Right renal cortex interstitium (tissue), 3 donors: ENCODE measurements around the gene MFAP4. TPM values are rescaled to one million over a fixed set of nuclear protein-coding genes. Genes with fewer than 3 reads are reported as not detected.

Source experiments
- DNase-seq, 3 donors: peaks; one replicate each; pipeline ENCODE4 v3.0.0-alpha.2; 2013; ENCODE audit warnings: low read depth in 3 of 3, low spot score in 2 of 3
- polyA plus RNA-seq, 3 donors: library from polyadenylated mRNA; unstranded; fragments of 120-200 nt; gene quantifications; one replicate each; pipeline ENCODE4 v1.2.1, GENCODE V29; 2013; ENCODE audit not compliant: insufficient read length in 3 of 3

MFAP4 gene
- polyA plus RNA-seq, 3 donors, result 207 to 270 (median 245) TPM

GRCh38 chr17:19410875-19411620 is 24.1 kb upstream of the MFAP4 start, which contains the start of gene RNF112:
RNF112 (plus strand) TSS chr17:19411232; CDS start chr17:19411409, 177 bp downstream.
- DNase-seq, result no peak

- no peak for DNase-seq
Measured at GRCh38 chr17:19410091-19410490, 23.1 kb upstream of the MFAP4 start.

- no peak for DNase-seq
Measured at GRCh38 chr17:19409509-19409908, 22.5 kb upstream of the MFAP4 start.

DNA sequence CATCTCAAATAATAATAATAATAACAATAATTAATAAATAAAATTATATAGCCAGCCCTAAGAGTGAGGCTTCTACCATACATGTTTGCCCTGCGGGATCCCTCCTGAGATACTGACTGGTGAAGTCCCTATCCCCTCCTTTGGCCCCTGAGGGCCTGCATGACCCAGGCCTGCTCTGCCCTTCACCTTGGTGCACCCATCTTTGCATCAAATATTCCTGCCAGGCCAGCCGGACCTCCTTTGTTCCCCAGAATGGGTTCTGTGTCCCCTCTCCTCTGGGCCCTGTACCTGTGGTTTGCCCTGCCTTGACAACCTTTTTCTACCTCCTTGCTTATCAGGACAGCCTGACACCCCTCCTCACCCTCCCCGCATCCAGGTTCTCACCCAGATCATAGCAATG is 22.1 kb upstream of the MFAP4 start:
- no peak for DNase-seq

DNA sequence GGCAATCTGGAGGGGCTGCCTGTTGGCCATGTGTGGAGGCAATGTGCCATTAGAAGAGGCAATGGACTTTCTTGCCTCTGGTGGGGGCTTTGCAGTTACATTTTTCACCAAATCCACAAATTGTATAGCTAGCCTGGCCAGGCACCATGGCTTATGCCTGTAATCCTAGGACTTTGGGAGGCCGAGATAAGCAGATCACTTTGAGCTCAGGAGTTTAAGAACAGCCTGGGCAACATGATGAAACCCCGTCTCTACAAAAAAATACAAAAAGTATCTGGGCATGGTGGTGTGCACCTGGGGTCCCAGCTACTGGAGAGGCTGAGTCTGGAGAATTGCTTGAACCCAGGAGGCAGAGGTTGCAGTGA is 21.3 kb upstream of the MFAP4 start:
- no peak for DNase-seq

DNA sequence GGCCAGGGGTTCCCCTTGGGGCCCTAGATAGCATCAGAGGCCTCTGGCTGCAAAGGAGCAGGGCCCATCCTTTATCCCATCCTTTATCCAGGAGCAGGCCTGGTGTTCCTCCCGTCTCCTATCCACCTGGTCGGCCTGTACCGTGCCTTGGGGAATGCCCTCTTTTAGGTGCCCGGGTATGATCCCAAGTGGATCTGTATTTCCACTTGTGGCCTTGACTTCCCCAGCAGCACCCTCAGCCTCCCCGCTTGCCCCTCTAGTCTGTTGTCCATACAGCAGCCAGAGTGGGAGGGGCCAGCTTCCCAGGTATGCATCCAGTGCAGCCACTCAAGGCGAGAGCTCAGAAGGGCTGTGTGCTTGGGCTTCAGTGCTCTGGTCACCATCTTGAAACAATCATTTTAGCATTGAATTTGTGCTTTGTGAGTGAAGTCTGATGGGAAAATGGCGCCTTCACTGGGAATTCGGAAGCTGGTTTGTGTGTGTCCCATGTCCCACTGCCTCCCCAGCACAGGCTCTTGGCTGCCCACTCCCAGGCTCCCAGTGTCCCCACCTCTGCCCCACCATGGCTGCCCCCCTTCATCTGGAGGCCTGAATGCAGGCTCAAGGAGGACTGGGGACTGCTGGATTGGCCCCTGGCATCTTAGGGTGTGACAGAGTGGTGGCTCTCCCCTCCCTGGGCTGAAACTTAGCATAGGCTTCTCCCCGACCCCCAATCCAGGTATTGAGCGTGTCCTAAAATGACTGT is 20.8 kb upstream of the MFAP4 start:
- DNase-seq, result no peak

- no peak for DNase-seq
Measured at GRCh38 chr17:19405114-19405513, 18.1 kb upstream of the MFAP4 start.

GRCh38 chr17:19404264-19404663 is 17.3 kb upstream of the MFAP4 start:
- DNase-seq, result no peak

DNA sequence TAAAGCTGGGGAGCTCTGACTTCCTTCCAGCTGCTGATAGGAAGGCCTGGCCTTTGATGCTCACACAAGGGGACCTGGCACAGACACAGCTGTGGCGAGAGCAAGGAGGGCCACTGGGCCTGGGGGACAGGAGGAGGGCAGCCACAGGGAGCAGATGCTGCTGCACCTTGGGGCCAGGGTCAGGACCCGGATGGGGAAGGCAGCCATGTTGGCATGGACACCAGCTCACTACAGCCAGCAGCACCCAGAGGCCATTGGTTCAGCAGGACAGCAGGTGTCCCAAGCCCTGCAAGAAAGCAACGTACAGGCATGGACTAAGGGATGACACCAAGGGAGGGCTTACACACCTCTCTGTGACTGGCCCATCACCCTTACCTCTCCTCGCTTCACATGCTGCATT is 16.0 kb upstream of the MFAP4 start:
- DNase-seq, result no peak

GRCh38 chr17:19402171-19402570 is 15.2 kb upstream of the MFAP4 start:
- no peak for DNase-seq

- no peak for DNase-seq
Measured at GRCh38 chr17:19401321-19402010, 14.5 kb upstream of the MFAP4 start.

DNA sequence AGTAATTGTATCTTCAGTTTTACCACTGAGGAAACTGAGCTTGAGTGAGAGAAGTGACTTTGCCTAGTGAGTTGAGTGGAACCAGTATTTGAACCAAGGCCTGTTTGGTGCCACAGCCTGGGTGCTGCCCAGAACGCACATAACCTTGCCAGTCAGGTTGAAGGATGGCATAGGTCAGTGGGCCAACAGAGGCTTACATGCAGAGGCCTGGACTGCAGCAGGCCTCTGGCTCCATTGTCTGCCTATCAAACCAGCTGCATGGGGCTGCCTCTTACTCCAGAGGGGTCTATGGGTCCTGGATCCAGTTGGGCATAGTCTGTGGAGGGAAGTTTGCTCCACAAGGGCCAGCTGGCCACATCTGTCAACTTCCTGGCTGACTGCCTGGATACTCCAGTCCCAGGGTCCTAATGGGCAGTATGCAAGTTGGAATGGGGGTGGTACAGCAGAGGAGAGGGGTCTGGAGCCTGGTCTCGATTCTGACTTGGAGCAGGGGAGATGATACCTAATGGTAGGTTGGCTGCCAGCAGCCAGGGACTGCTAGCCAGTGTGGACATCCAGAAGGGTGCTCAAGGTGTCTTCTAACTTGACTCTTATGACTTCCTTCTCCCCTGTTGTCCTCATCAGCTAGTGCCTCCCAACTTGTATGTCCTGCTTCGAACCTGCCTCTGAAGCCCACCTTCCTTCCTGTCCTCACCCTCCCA is 12.9 kb upstream of the MFAP4 start:
- DNase-seq, result no peak

GRCh38 chr17:19398301-19399181 is 11.6 kb upstream of the MFAP4 start:
- DNase-seq, result no peak

DNA sequence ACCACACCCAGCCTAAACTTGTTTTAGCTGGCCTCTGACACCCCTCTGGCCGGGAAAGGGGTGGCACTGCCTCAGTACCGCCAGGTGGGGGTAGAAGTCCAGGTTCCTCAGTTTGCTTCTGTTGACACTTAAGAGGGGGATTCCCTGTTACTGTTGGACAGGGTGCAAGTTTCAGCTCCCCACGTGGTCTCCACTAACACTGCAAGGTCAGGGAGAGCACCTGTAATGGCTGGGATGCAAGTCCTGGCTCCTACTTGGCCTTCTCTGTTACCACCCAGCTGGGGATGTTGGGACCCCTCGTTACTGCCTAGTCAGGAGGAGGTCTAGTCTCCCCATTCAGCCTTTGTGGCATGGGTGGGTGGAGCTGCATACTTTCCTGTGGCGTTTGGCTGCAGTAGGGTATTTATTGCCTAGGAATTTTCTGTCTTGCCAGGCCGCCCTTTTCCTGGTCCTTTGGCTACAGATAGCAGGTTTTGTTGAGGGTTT is 10.6 kb upstream of the MFAP4 start:
- DNase-seq, result no peak

GRCh38 chr17:19392303-19392702 is 5.3 kb upstream of the MFAP4 start:
- DNase-seq, result no peak

DNA sequence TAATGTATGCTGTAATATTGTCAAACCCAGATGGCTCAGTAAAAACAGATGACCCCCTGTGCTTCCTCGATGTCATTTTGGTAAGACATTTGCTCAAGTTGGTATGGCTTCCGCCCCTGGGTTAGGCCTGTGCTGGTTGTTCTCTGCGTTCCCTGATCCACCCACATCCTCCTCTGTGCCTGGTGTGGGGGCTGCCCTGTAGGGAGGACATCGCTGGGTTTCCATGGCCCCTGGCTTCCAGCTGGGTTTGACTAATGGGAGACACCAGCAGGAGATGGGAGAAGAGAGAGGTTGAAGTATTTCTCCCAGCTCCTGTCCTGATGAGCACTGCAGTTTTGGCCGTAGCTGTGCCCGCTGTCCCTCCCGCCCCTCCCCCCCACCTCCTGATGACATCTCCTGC is 4.4 kb upstream of the MFAP4 start:
- no peak for DNase-seq

GRCh38 chr17:19390951-19391350 is 4.0 kb upstream of the MFAP4 start:
- no peak for DNase-seq

DNA sequence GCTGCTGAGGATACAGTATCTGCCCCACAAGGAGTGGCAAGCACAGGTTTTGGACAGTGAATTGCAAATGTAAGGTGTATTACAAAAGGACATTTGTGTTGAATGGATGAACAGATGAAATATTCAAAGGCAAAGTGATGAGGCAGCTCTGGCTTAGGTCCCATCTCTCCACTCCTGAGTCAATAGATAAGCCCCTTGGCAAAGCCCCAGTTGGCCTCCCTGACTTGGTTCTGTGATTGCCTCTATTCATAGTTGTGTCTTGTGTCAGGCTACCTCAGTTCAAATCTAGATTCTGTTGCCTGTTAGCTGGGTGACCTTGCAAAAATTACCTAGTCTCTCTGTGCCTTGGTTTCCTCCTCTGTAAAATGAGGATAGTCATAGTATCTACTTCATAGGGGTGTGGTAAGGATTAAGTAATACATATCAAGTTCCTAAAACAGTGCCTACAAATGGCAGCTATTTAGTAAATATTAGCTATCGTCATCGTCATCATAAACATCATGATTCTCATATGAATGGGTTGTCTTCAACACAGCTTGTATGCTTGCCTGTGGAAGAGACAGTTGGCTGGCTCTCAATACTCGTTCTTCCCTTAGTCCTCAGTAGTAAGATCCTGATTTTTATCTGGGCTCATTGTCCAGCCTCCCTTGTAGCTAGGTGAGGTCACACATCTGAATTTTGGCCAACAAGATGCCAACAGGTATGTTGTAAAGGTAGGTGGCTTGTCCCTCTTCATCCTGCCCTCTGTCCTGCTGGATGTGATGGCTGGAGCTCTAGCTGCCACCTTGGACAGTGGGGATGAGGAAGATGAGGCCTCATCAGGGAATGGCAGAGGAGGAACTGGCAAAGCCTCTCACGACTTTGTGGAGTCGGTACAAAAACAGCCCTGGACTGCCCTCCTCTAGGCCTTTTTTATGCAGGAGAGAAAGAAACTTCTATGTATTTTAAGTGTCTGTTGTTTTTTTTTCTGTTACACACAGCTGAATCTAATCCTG is 2.1 kb upstream of the MFAP4 start:
- DNase-seq, result no peak
